Glomerular endothelial cell (primary cell): ENCODE results near the gene KIF9. TPM values are rescaled to one million over a fixed set of nuclear protein-coding genes. Genes with fewer than 3 reads are reported as not detected.
"Not testable (repeated sequence)": the region's sequence is repeated elsewhere in the genome, so short reads cannot be mapped to it uniquely, and the experiment has no call there.

ENCODE experiments used
- DNase-seq: peaks from one replicate; pipeline ENCODE4 v3.0.0-alpha.2; 2011; ENCODE audit warnings: low read depth, low spot score; ENCODE audit errors: extremely low read depth
- total RNA-seq: library from RNA; depleted of rRNA; stranded (reverse); fragments of >200 nt; gene quantifications from 2 replicates; pipeline ENCODE4 v1.2.3, GENCODE V29; 2015

KIF9 gene
- total RNA-seq, 1 donor from 2014 or later: 13.9 TPM

DNA sequence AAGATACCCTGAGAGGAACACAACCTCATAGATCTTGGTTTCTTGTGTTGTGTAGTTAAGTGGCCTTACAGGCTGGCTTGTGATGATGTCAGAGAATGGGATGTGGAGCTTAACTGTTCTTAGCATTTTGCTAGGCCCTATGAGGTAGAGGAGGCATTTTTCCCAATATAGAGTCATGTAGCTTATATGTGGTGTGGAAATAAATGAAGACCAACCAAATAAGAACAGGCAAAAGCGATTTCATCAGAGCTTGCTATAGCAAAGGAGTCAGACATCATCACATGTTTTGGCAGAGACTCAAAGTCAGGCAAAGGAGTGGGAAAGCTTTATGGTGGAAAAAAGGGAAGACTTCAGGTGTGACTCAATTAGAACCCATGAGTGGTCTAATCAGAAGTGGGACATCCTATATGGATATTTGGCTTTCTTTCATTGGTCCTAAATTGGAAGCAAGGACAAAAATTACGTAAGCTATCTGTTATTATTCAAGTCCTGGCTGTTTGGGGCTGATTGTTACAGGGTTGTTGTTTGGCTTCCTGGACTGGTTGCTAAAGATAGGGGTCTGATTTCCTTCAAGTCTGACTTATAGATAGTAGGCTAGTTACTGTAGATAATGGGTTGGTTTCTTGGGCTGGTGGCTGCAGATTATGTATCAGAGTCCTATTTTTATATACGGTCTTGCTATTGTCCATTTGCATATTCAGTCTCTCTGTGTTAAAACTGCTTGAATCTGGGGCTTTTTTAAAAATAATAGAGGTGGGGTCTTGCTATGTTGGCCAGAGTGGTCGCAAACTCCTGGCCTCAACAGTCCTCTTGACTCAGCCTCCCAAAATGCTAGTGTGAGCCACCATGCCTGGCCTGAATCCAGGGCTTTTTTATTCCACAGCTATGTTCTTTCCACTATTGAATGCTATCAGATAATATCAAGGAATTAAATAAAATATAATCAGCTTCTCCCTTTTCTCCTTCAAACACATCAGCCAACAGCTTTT, 88.4 kb downstream of the KIF9 start:
- DNase-seq: no peak

- no peak for DNase-seq
Observed at GRCh38 chr3:47186285-47186684, 96.3 kb downstream of the KIF9 start.

GRCh38 chr3:47181685-47182084, 100.9 kb downstream of the KIF9 start:
- DNase-seq: not testable (repeated sequence)

GRCh38 chr3:47180011-47180410, 102.6 kb downstream of the KIF9 start:
- not testable (repeated sequence) for DNase-seq

Other genes with a start within 250 kb of the KIF9 start
- gene SETD2, start 118.7 kb downstream of the KIF9 start, total RNA-seq: 30.0 and 43.2 TPM in 2 replicates
- 17.5 and 23.9 TPM in 2 replicates for gene KLHL18, start 145 bp upstream of the KIF9 start, total RNA-seq
- 50.8 and 231 TPM in 2 replicates for gene PTPN23, start 98.2 kb upstream of the KIF9 start, total RNA-seq
- gene SCAP, start 193.1 kb upstream of the KIF9 start, total RNA-seq: 55.0 and 63.8 TPM in 2 replicates
- gene ELP6, start 230.9 kb upstream of the KIF9 start, total RNA-seq: 23.4 and 32.5 TPM in 2 replicates